ENCODE results near the gene GOLGA8Q.
"Not testable (repeated sequence)": the region's sequence is repeated elsewhere in the genome, so short reads cannot be mapped to it uniquely, and the experiment has no call there.

Gene GOLGA8Q

GRCh38 chr15:30551750-30552149 is at the start of gene GOLGA8Q:
Gene GOLGA8Q, plus strand, starts transcription at chr15:30552050. Its CDS starts 28 bp downstream, at chr15:30552078.
- not testable (repeated sequence) for DNase-seq

DNA sequence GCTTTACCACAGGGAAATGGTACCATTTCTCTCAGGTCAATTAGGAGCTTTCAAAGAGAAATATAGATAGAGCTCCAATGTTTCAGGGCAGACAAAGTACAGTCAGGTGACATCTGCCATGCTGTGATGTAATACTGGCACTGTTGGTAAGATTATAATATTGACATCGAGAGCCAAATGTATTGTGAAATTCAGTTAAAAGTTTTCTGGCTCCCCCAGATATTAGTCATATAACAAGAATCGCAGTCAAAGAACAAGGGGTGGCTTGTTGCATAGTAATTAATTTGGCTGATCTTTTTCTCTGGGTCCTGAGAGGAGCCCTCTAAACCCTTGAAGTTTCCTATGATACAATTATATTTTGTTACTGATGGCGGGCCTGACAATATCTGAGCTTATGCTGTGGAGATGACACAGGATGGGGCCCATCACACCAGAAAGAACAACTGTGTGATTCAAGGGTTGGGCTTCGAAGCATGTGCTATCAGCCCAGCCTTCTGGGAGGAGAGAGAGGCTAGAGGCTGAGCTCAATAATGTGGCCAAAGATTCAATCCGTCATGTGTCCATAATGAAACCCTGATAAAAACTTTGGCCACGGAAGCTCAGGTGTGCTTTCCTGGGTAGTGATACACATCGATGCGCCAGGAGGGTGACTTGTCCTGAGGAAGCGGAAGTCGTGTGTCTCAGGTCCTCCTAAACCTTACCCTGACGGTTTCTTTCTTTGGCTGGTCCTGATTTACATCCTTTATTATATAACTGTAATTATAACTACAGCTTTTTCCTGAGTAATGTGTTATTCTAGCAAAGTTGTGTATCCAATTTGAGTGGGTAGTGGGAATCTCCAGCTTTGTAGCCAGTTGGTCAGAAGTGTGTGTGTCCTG is 48.7 kb upstream of the GOLGA8Q start:
- DNase-seq, result not testable (repeated sequence)

GRCh38 chr15:30504162-30504843 is 47.5 kb upstream of the GOLGA8Q start:
- not testable (repeated sequence) for DNase-seq

DNA sequence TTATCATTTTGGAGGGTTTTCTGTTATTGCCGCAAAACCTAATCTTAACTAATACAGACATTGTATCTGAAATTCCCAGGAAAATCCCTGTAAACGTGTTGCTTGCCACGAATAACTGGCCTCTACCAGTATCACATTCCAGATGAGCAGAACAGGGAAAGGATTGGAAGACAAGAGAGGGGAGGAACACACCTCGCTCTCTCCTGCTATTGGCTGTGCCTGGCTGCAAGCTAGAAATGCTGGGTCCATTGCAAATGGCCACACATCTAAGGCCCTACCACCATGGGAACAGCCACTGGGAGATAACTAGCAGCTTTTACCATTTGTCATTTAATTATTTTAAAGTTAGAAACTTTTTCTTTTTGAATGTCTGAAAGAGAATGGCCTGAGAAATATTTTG is 37.3 kb upstream of the GOLGA8Q start:
- DNase-seq, result not testable (repeated sequence)

DNA sequence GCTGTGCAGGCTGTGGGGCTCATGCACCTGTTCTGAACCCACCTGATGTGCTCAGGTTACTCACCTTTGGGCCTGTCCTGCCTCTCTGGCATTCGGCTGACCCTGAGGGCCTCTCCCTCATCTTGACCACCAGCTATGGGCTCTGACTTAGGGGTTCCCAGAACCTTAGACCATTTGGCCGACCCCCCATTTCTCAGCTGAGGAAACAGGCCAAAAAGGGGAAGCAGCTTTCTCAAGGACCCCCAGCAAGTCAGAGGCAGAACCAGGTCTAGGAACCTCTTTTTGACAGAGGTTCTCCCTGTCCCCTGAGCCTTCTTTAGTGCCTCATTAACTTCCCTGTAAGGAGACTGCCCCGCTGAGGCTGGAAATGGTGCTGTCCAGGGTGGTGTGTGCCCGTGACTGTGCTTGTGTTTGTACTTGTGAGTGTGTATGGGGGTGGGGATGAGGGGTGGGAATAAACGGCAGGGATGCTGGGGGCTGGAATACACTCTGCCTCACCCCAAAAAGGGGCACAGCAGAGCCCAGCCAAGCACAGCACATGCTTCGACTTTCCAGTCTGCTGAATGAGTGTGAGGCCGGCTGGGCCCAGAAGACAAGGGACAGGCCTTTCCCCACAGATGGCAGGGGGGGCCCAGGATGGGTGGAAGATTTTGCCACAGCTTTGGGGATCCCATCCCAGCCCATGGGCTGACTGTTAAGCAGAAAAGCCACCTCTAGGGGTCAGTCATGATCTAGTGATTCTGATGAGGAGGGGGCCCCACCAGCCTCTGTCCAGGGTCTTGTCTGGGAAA is 28.2 kb upstream of the GOLGA8Q start:
- not testable (repeated sequence) for DNase-seq

GRCh38 chr15:30525912-30526311 is 25.9 kb upstream of the GOLGA8Q start:
- DNase-seq, result not testable (repeated sequence)

DNA sequence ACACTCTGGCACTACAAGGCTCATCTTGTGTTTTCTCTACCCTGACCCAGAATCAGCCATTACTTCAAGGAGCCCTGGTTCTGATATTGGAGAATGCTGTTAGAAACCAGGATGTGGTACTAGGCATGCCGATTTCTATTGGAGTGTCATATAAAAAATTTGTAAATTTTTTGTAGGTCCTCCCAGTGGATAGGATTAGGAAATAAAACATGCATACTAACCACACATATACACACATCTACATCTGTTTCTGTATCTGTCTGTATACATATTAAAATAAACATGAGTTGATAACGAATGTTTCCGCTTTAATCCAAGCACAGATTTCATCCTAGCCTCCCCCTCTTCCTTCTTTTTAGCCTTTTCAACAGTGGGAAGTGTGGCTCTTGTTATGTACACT is 22.8 kb upstream of the GOLGA8Q start:
- not testable (repeated sequence) for DNase-seq

- DNase-seq, result not testable (repeated sequence)
Measured at GRCh38 chr15:30566949-30567348, 15.1 kb downstream of the GOLGA8Q start.

DNA sequence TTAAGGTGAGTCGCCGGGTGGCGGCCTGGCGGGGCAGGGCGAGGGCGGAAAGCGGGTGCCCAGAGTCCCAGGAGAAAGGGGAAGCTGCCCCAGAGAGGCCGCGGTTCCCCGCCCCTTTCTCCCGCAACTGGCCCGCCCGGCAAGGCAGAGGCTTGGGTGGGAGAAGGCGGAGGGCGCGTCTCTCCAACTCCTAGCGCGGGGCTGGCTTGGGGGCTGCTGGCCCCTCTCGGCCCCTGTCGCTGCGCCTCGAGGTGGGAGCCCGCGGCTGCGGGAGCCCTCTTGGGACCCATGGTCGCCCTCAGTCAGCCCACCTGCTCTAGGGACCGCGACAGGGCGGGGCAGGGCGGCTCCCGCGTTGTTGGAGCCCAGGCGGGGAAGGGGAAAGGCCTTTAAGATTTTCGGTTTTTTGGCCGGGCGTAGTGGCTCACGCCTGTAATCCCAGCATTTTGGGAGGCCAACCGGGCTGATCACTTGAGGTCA is 21.2 kb downstream of the GOLGA8Q start:
- not testable (repeated sequence) for DNase-seq

DNA sequence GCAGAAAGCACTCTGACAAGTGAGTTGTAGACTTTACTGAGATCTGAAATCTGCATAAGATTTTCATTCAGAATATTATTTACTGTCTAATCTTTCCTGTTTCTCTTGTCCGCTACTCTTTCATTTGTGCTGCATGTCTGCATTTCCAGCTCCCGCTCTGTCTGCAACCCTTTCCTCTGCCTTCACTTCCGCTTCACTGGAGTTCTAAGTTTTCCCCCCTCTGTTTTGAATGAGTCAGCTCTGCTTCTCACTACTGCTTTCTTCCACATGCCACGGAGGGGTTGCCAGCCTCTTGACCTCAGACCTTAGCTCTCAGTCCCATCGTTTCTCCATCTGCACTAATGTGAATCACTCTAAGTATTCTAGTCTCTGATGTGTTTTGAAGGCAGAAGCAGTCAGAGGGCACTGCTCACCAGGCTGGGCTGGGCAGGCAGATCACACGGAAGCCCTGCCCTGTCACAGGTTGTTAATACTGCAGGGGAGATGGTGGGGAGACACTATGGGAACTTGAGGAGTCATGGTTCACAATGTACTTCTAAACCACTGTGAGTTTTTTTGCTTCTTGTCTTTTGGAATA is 27.6 kb downstream of the GOLGA8Q start:
- not testable (repeated sequence) for DNase-seq

GRCh38 chr15:30580716-30581115 is 28.9 kb downstream of the GOLGA8Q start:
- DNase-seq, result not testable (repeated sequence)

GRCh38 chr15:30598953-30599352 is 47.1 kb downstream of the GOLGA8Q start:
- not testable (repeated sequence) for DNase-seq

GRCh38 chr15:30603796-30604195 is 51.9 kb downstream of the GOLGA8Q start, which contains the start of gene GOLGA8H:
Gene GOLGA8H, plus strand, starts transcription at chr15:30604028. Its CDS starts 98 bp downstream, at chr15:30604126.
- not testable (repeated sequence) for DNase-seq
